ENCODE measurements around the gene MYADML2. TPM values are rescaled to one million over a fixed set of nuclear protein-coding genes. Genes with fewer than 3 reads are reported as not detected.
A peak's percentile ranks its signal among the peaks of the same experiment; 100 is the strongest.

The MYADML2 gene, protein sequence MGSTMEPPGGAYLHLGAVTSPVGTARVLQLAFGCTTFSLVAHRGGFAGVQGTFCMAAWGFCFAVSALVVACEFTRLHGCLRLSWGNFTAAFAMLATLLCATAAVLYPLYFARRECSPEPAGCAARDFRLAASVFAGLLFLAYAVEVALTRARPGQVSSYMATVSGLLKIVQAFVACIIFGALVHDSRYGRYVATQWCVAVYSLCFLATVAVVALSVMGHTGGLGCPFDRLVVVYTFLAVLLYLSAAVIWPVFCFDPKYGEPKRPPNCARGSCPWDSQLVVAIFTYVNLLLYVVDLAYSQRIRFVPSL
- not detected for polyA plus RNA-seq (2013, experiment 1 of 2)
- not detected for polyA plus RNA-seq (2013, experiment 2 of 2)

DNA sequence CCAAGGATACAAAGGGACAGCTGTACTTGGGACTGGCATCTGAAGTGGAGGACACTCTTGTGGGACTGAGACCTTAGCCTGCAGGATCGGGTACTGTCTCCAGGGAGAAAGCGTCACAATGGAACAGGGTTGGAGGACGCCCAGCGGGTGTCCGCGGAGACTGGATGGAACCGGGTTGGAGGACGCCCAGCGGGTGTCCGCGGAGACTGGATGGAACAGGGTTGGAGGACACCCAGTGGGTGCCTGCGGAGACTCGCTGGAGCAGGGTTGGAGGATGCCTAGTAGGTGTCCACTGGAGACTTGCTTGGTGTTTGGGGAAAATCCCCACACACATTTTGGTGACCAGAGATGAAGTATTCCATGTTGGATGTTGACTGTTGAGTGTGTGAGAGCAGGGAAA lies at the start of gene MYADML2:
Gene MYADML2 (minus strand): TSS at position 45 of the 400 bp plus-strand sequence. CDS start 5,492 bp downstream, outside the sequence.
- Histone ChIP-seq H3K27ac (ENCODE audit: low read depth, low read length, severe bottlenecking) (no peak within 1 kb of the TSS), H3K4me3 (ENCODE audit: extremely low read depth, insufficient read depth, low read length, poor library complexity, severe bottlenecking) (no peak within 1 kb of the TSS), H3K9me3 (ENCODE audit: control insufficient read depth, low read length) (no peaks in the 10 kb centered on the region), H3K36me3 (ENCODE audit: control insufficient read depth, insufficient read depth, low read length) (no peaks in the 10 kb centered on the region), H3K4me1 (ENCODE audit: control insufficient read depth, insufficient read depth, low read length, poor library complexity, severe bottlenecking) (no peaks in the 10 kb centered on the region)
- WGBS, 2 experiments (ENCODE audit: insufficient coverage in 2 of 2), result 91 to 100% methylated on average over 5 to 13 of the region's 13 CpGs

DNA sequence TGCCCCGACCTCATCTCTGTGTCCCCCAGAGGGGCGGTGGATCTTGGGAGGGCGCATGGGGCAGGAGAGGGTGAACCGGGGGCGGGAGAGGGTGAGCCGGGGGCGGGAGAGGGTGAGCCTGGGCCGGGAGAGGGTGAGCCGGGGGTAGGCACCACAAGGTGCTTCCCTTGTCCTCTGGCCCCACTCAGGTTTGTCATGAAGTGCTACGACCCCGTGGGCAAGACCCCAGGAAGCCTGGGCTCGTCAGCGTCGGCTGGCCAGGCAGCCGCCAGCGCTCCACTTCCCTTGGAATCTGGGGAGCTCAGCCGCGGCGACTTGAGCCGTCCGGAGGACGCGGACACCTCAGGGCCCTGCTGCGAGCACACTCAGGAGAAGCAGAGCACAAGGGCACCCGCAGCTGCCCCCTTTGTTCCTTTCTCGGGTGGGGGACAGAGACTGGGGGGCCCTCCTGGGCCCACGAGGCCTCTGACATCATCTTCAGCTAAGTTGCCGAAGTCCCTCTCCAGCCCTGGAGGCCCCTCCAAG lies 49.3 kb upstream of the MYADML2 start:
- Histone ChIP-seq H3K9me3 (ENCODE audit: control insufficient read depth, low read length) (no peaks in the 10 kb centered on the region), H3K27ac (ENCODE audit: low read depth, low read length, severe bottlenecking) (no peak overlapping the region), H3K4me3 (ENCODE audit: extremely low read depth, insufficient read depth, low read length, poor library complexity, severe bottlenecking) (no peak overlapping the region), H3K36me3 (ENCODE audit: control insufficient read depth, insufficient read depth, low read length) (peaks cover 18% of the 10 kb centered on the region), H3K4me1 (ENCODE audit: control insufficient read depth, insufficient read depth, low read length, poor library complexity, severe bottlenecking) (peaks cover 29% of the 10 kb centered on the region)
- whole genome bisulfite sequencing, 2 experiments (ENCODE audit: insufficient coverage in 2 of 2), result 94 to 96% methylated on average over 21 to 23 of the region's 28 CpGs

DNA sequence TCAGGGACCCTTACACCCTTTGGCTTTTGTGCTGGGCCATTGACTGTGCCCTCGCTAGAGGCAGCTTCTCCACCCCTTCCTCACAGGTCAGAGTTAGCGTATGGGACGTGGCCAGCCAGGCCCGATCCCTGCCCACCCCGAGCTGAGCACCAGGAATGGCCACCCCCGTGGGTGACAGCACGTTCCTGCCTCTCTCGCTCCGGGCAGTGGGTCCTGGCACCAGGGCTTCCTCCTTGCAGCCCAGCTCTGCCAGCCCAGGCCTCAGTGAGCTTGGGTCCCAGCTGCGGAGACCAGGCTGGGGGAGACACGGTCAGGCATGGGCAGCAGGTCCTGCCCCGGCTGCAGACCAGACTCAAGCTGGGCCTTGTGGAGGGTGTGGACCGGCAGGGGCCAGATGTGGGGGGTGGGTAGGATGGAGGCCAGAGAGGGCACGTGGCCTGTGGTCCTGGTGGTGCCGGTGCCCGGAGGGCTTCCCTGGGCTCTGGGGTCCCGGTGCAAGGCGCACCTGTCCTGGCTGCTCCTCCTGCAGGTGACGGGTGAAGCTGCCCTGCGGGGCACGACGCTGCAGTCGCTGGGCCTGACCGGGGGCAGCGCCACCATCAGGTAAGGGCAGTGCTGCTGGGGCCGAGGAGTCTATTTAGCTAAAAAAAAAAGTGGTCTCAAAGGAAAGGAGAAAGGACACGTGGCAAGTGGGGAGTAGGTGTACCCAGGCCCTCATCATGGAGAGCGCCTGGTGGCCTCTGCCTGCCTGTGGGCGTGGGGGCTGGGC lies 48.6 kb upstream of the MYADML2 start:
- WGBS, 2 experiments (ENCODE audit: insufficient coverage in 2 of 2), result 94% methylated on average over 27 to 28 of the region's 29 CpGs
- H3K27ac ChIP-seq (ENCODE audit: low read depth, low read length, severe bottlenecking), result no peak overlapping the region
- H3K36me3 ChIP-seq (ENCODE audit: control insufficient read depth, insufficient read depth, low read length), result peaks cover 22% of the 10 kb centered on the region
- no peak overlapping the region for H3K4me3 ChIP-seq (ENCODE audit: extremely low read depth, insufficient read depth, low read length, poor library complexity, severe bottlenecking)
- no peaks in the 10 kb centered on the region for H3K9me3 ChIP-seq (ENCODE audit: control insufficient read depth, low read length)
- H3K4me1 ChIP-seq (ENCODE audit: control insufficient read depth, insufficient read depth, low read length, poor library complexity, severe bottlenecking), result peaks cover 24% of the 10 kb centered on the region

DNA sequence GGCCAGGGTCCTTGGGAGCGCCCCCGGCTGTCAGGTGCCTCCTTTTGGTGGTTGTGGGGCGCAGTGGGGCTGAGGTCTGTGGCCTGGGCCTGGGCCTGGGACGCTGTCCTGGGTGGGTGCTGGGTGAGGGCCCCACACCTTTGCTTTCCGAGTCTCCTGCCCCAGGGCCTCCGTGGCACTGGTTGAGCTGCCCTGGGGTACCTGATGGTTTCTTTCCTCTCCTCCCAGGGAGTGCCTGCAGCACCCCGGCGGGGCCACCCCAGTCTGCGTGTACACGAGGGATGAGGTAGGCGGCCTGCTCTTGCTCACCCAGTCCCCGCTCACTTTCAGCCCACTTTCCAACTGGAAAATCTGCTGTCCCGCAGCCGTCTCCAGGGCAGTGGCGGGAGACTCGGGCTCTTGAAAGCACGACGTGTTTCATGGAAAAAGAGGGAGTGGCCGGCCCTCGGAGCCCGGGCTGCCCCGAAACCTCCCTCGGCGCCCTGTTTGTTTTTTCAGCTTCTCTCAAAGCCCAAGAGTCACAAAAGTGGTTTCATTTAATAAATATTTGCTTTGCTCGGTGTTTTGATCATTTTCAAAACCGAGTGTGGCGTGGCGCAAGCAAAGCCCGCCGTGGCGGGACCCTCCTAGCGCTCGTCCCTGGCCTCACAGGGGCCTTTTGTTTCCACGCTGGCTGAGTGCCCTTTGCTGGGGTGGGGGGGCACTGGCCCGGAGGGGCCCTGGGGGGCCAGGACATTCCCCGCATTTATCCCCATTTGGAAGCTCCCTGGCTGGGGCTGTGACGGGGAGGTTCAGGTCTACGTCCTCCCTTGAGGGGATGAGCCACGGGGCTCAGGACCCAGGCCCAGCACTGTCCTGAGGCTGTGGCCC lies 47.8 kb upstream of the MYADML2 start:
- Histone ChIP-seq H3K4me3 (ENCODE audit: extremely low read depth, insufficient read depth, low read length, poor library complexity, severe bottlenecking) (no peak overlapping the region), H3K4me1 (ENCODE audit: control insufficient read depth, insufficient read depth, low read length, poor library complexity, severe bottlenecking) (peaks cover 17% of the 10 kb centered on the region), H3K27ac (ENCODE audit: low read depth, low read length, severe bottlenecking) (no peak overlapping the region), H3K36me3 (ENCODE audit: control insufficient read depth, insufficient read depth, low read length) (peaks cover 30% of the 10 kb centered on the region), H3K9me3 (ENCODE audit: control insufficient read depth, low read length) (no peaks in the 10 kb centered on the region)
- 95 to 96% methylated on average over 27 to 36 of the region's 39 CpGs for WGBS, 2 experiments (ENCODE audit: insufficient coverage in 2 of 2)

DNA sequence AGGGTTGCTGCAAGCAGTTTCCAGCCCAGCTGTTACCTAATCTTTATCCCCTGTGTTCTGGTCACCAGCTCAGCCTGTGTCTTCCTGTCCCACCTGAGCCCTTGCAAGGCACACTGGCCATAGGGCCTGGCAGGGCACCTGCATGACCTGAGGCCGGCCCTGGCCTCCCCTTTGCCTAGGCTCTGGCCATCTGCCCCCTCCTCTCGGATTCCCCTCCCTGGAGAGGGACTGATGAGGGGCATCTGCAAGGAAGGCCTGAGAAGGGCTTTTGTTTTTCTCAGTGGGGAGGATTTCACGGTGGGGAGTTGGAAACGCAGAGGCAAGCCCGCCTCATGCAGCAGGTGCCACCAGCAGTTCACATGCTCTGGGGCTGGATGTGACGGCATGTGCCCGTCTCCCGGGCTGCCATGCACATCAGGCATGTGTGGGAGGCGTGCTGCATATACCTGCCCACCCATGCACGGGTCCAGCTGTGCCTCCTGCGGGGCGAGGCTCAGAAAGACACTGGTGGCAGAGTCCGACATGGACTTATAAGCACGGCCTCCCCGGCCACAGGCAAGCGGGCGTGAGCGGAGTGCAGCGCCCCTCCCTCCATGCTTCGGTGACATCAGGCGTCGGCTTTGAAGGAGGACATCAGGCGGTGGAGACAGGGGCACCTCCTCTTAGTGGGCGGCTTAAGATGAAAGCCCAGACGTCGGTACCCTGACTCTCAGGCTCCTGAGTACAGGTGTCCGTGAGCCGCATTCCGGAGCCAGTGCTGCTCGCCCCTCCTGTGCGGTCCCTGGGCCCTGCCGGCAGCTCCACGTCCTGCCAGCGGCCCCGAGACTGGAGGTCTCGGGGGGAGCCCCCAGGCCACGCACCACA lies 46.9 kb upstream of the MYADML2 start:
- WGBS, 2 experiments (ENCODE audit: insufficient coverage in 2 of 2), result 87 to 90% methylated on average over 35 to 36 of the region's 37 CpGs
- Histone ChIP-seq H3K36me3 (ENCODE audit: control insufficient read depth, insufficient read depth, low read length) (peaks cover 33% of the 10 kb centered on the region), H3K27ac (ENCODE audit: low read depth, low read length, severe bottlenecking) (no peak overlapping the region), H3K4me1 (ENCODE audit: control insufficient read depth, insufficient read depth, low read length, poor library complexity, severe bottlenecking) (peaks cover 17% of the 10 kb centered on the region), H3K4me3 (ENCODE audit: extremely low read depth, insufficient read depth, low read length, poor library complexity, severe bottlenecking) (no peak overlapping the region), H3K9me3 (ENCODE audit: control insufficient read depth, low read length) (no peaks in the 10 kb centered on the region)

DNA sequence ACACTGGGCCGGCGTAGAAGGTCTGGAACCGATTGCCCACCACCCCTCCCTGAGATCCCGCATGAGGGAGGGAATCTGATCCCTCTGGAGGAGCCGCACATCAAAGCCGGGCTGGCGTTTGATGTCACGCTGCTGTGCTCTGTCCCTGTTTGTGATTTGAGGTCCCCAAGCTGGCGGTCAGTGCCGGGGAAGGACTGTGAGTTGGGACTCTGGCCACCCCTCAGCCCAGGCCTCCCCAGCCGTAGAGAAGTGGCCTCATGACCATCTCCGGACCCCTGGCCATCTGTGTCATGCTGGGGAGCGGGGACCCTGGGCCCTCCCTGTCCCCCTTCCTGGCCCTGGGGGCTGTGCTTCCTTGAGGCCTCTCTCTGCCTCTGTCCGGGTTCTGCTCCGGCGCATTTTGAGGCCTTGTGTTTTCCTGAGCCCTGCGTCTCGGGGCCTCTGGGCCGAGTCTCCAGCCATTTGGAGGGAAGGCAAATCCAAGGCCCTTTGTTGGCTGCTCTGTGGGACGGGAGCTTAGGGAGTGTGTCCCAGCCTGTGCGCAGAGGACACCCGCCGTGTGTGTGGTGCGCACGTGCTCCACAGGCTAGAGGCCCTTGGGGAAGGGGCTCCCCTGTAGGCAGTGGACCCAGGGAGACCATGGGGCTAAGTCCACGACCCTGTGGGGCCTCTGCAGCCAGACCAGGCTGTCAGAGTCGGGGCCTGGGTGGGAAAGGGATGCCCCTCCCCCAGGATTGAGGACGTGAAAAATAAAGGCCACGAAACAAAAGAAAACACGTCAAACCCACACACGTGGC lies 45.5 kb upstream of the MYADML2 start:
- 72 to 73% methylated on average over 28 to 29 of the region's 31 CpGs for WGBS, 2 experiments (ENCODE audit: insufficient coverage in 2 of 2)
- no peak overlapping the region for H3K4me3 ChIP-seq (ENCODE audit: extremely low read depth, insufficient read depth, low read length, poor library complexity, severe bottlenecking)

DNA sequence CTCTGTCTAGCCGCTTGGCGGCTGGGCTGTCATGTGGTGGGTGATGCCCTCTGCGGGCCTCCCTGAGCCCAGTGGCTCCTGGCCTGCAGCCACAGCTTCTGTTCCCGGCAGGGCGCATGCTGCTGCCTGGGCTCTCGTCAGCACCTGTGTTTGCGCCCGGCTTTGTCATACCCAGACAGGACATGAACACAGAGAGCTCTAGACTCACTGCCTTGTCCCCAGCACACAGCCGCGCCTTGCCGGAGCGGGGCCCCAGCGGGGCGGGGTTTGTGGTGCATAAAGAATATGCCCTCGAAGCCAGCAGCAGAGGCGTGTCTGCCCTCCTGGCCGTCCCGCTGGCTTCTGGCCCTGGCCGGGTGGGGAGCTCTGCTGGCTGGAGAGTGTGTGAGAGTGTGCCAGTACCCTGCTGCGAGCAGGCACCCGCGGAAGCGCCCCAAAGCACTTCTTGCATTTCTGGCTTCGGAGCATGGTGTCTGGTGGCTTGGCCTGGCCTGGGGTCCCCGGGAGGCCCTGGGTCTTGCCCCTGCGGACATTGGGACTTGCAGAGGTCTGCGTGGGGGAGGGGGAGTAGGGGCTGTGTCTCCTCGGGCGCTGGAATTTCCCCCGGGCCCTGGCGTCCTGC lies 44.8 kb upstream of the MYADML2 start:
- Histone ChIP-seq H3K27ac (ENCODE audit: low read depth, low read length, severe bottlenecking) (peak overlapping the region; percentile 82), H3K4me3 (ENCODE audit: extremely low read depth, insufficient read depth, low read length, poor library complexity, severe bottlenecking) (no peak overlapping the region), H3K9me3 (ENCODE audit: control insufficient read depth, low read length) (no peaks in the 10 kb centered on the region), H3K4me1 (ENCODE audit: control insufficient read depth, insufficient read depth, low read length, poor library complexity, severe bottlenecking) (peaks cover 17% of the 10 kb centered on the region), H3K36me3 (ENCODE audit: control insufficient read depth, insufficient read depth, low read length) (peaks cover 31% of the 10 kb centered on the region)
- WGBS, 2 experiments (ENCODE audit: insufficient coverage in 2 of 2), result 49 to 54% methylated on average over 21 to 26 of the region's 31 CpGs

More for the DNA sequence above, 45.5 kb upstream of the MYADML2 start:
- Histone ChIP-seq H3K36me3 (ENCODE audit: control insufficient read depth, insufficient read depth, low read length) (peaks cover 34% of the 10 kb centered on the region), H3K4me1 (ENCODE audit: control insufficient read depth, insufficient read depth, low read length, poor library complexity, severe bottlenecking) (peaks cover 17% of the 10 kb centered on the region), H3K27ac (ENCODE audit: low read depth, low read length, severe bottlenecking) (peak overlapping the region; percentile 82), H3K9me3 (ENCODE audit: control insufficient read depth, low read length) (no peaks in the 10 kb centered on the region)

DNA sequence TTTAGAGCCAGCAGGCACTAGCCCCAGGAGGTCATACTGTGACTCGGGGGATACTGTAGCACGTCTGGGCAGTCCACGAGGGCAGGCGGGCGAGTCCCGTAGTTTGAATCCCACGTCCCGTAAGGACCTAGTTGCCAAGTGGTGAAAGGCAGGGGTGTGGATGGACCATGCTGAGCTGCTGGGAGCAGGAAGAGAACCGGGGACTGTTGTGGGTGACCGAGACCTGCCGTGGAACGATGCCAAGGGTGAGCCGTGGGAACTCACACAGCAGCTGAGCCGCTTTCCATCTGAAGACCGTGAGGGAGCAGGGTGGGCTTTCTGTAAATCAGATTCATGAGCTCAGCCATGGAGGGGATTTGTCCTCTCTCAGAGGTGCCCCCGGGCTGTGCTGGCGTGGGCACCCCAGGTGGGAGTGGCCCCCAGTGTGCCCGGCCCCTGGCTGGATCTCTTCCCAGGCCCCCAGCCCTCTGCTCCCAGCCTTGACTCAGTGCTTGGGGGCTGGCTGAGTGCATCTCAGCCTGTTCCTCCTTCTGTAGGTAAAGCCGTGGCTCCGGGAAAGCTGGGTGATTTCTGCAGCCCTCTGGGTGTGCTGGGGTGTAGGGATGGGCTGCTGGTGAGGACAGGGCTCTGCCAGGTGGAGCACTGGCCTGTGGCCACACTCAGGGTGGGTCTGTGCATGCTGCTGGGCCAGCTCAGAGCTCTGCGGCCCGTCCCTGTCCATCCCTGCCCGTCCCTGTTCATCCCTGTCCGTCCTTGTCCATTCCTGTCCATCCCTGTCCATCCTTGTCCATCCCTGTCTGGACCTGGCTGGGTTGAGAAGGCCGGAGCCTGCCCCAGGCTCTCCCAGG lies 44.0 kb upstream of the MYADML2 start:
- Histone ChIP-seq H3K9me3 (ENCODE audit: control insufficient read depth, low read length) (no peaks in the 10 kb centered on the region), H3K27ac (ENCODE audit: low read depth, low read length, severe bottlenecking) (peak overlapping the region; percentile 82), H3K4me1 (ENCODE audit: control insufficient read depth, insufficient read depth, low read length, poor library complexity, severe bottlenecking) (peaks cover 17% of the 10 kb centered on the region), H3K36me3 (ENCODE audit: control insufficient read depth, insufficient read depth, low read length) (peaks cover 30% of the 10 kb centered on the region), H3K4me3 (ENCODE audit: extremely low read depth, insufficient read depth, low read length, poor library complexity, severe bottlenecking) (no peak overlapping the region)
- 93 to 94% methylated on average over 24 to 25 of the region's 25 CpGs for WGBS, 2 experiments (ENCODE audit: insufficient coverage in 2 of 2)

Measured in mesodermal cell (in vitro differentiated cells).